IgD-negative memory B cell (primary cell): Measurements from ENCODE around the gene ULBP3. TPM values are rescaled to one million over a fixed set of nuclear protein-coding genes. Genes with fewer than 3 reads are reported as not detected.

Experiments
- H3K27ac Mint-ChIP-seq, 3 donors: one replicate each; pipeline ENCODE4 v1.8.0; 2020 to 2022; ENCODE audit warnings: mild to moderate bottlenecking in 3 of 3, mixed read lengths in 3 of 3, moderate library complexity in 1 of 3
- H3K27me3 Mint-ChIP-seq: one replicate; pipeline ENCODE4 v1.8.0; 2021; ENCODE audit warnings: mixed read lengths
- H3K36me3 Mint-ChIP-seq: one replicate; pipeline ENCODE4 v1.8.0; 2020; ENCODE audit warnings: mild to moderate bottlenecking, mixed read lengths
- H3K4me1 Mint-ChIP-seq, 3 donors: one replicate each; pipeline ENCODE4 v1.8.0; 2020 to 2022; ENCODE audit warnings: mixed read lengths in 3 of 3, mild to moderate bottlenecking in 1 of 3
- H3K4me3 Mint-ChIP-seq, 4 donors: one replicate each; pipeline ENCODE4 v1.8.0; 2020 to 2022; ENCODE audit warnings: mild to moderate bottlenecking in 4 of 4, mixed read lengths in 4 of 4, moderate library complexity in 3 of 4
- H3K9me3 Mint-ChIP-seq, 3 donors: one replicate each; pipeline ENCODE4 v1.8.0; 2020 to 2021; ENCODE audit warnings: mixed read lengths in 3 of 3, mild to moderate bottlenecking in 1 of 3
- polyA plus RNA-seq: library from polyadenylated mRNA; unstranded; fragments of 300-500 nt; fragmentation: Illumina TruSeq; gene quantifications from one replicate; pipeline ENCODE4 v1.2.3, GENCODE V29; 2021

The ULBP3 gene
- polyA plus RNA-seq, 1 donor from 2014 or later, result 1.1 TPM

DNA sequence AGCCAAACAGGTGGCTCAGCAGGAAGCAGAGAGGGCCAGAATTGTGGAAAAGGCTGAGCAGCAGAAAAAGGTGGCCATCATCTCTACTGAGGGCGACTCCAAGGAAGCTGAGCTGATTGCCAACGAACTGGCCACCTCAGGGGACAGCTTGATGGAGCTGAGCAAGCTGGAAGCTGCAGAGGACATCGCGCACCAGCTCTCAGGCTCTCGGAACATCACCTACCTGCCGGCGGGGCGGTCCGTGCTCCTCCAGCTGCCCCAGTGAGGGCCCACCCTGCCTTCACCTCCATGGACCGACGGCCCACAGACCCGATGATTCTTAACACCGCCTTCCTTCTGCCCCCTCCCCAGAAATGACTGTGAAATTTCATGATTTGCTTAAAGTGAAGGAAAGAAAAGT is 25.8 kb downstream of the ULBP3 start:
- Mint-ChIP-seq H3K36me3 (peaks cover 2% of the 10 kb centered on the region), H3K27ac (peak overlapping the region in 1 of 3 donors; percentile 33), H3K27me3 (peaks cover 42% of the 10 kb centered on the region), H3K4me3 (no peak overlapping the region), H3K4me1 (peaks cover 0 to 2% (median 0%) of the 10 kb centered on the region in 3 donors), H3K9me3 (peaks cover 0 to 2% (median 0%) of the 10 kb centered on the region in 3 donors)

DNA sequence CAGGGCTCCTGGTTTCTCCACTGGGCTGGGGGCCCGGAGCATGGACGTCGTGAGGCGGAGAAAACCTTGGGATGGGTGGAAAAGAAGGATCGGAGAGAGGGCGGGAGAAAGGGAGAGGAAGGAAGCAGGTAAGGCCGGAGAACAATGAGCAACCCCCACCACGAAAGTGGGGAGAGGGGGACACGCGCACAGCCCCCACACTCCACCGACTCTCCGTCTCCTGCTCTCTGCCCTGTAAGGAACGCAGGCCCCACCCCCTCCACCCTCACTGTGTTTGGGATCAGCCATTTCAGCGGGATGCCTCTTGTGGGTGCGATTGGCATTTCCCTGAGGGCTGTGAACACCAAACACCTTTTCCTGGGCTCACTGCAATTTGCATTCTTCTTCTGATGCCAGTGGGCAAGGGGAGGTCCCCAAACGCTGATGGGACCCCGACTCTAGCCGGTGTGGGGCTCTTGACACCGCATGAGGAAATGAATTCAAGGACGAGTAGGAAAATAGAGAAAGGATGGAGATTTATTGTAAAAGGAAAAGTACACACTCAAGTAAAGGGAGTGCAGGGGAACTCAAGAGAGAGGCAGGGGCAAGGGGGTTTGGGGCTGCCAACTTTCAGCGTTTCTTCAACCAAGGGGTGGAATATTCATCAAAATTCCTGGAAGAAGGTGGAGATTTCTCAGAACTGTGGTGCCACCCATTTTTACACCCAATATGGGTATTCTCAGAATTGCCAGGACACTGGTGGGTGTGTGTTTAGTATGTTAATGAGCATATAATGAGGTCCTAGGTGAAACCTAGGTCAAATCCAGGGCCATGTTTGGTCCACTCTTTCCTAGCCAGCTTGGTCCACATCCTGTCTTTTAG is 30.5 kb downstream of the ULBP3 start:
- Mint-ChIP-seq H3K27me3 (peaks cover 54% of the 10 kb centered on the region), H3K9me3 (peaks cover 0 to 4% (median 0%) of the 10 kb centered on the region in 3 donors), H3K27ac (no peak overlapping the region), H3K4me3 (peak overlapping the region in 1 of 4 donors; percentile 49), H3K4me1 (peaks cover 6 to 9% (median 7%) of the 10 kb centered on the region in 3 donors), H3K36me3 (peaks cover 2% of the 10 kb centered on the region)

DNA sequence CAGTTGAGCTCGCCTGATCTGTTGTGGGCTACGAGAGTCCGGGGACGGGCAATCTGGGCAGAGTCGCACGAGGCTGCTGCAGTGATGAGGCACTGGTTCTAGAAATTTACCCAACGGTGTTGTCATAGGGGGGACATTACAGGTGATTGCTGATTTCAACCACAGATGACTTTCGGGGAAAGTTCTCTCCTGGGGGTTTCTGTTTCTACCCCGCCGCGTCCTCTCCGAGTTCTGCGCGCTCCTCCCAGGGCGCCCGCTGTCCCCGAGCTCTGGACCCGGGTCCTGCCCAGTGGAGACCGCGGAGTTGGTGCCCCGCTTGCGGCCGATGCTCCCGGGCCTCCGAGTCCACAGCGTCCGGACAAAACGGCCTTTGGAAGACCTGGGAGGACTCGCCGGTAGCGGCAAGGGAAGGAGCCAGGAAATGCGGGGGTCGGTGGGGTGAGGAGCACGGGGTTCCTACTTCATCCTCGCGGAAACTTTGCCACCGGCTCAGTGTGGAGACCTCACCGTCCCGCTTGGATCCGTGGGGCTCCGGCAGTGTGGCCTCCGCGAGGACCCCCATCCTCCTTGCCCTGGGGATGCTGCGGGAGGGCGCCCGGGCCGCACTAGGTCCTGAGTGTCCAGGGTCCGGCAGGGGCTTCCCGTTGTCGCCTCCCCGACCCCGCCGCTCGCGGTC is 31.3 kb downstream of the ULBP3 start:
- Mint-ChIP-seq H3K36me3 (peaks cover 2% of the 10 kb centered on the region), H3K4me3 (peak overlapping the region in 3 of 4 donors; percentile 47 to 89 (median 72)), H3K27ac (no peak overlapping the region), H3K27me3 (peaks cover 54% of the 10 kb centered on the region), H3K4me1 (peaks cover 6 to 9% (median 7%) of the 10 kb centered on the region in 3 donors), H3K9me3 (peaks cover 0 to 4% (median 0%) of the 10 kb centered on the region in 3 donors)

DNA sequence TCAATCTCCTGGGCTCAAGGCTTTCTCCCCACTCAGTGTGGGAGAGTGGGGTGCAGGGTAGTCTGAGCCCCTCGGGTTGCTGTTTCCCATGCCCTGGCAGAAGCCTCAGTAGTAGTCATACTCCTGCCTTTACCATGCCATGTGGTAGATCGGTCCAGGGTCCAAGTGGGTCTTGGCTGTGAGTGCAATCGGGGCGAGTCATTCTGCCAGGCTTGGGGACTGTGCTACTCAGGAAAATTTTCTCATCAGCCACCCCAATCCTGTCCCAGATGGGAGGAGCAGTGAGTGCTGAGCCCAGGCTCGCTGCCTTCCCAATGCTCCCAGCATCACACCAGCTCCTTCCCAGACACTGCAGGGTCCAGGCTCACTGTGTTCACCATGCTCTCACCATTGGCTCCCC is 32.8 kb downstream of the ULBP3 start:
- Mint-ChIP-seq H3K27ac (no peak overlapping the region), H3K4me3 (no peak overlapping the region), H3K27me3 (peaks cover 48% of the 10 kb centered on the region), H3K36me3 (peaks cover 4% of the 10 kb centered on the region), H3K4me1 (peaks cover 6 to 9% (median 7%) of the 10 kb centered on the region in 3 donors), H3K9me3 (peaks cover 0 to 4% (median 0%) of the 10 kb centered on the region in 3 donors)

DNA sequence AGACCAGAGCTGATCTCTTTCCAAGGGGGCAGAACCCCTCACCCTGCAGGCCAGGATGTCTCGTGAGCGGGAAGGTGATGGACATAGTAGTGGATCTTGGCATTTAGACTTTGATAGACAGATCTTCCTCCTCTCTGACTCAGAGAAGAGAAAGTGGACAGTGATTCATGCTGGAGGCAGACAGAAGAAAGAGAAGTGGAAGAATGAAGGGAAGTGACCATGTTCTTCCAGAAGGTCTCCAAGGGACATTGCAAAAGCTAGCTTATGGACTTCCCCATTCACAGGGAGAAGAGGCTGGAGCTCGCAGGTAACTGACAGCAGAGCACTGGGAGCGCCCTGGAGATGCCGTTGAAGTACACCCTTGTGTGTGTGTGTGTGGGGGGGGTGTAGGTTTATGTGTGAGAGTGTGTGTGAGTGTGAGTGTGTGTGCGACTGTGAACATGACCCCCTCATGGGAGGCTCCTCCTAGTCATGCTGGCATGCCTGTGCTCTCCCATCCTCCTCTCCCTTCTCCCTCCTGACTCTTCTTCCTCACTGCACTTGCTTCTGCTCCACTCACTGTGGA is 35.6 kb downstream of the ULBP3 start:
- no peak overlapping the region for H3K4me3 Mint-ChIP-seq
- peaks cover 12 to 19% (median 17%) of the 10 kb centered on the region in 3 donors for H3K4me1 Mint-ChIP-seq
- H3K27me3 Mint-ChIP-seq, result peaks cover 30% of the 10 kb centered on the region
- H3K27ac Mint-ChIP-seq, result no peak overlapping the region
- H3K9me3 Mint-ChIP-seq, result peaks cover 0 to 3% (median 0%) of the 10 kb centered on the region in 3 donors
- H3K36me3 Mint-ChIP-seq, result peaks cover 2% of the 10 kb centered on the region

DNA sequence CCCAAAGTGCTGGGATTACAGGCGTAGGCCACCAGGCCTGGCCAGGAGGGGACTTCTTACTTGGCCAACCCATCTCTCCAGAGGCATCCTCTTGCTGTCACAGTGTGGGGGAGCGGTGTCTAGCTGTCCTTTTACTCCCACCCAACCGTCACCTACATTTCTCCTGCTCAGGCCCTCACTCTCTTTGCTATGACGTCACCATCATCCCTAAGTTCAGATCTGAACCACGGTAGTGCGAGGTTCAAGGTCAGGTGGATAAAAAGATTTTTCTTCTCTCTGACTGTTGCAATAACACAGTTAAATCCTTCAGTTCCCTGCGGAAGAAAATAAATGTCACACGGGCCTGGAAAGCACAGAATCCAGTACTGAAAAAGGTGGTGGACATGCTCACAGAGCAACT is 36.3 kb downstream of the ULBP3 start:
- peaks cover 2% of the 10 kb centered on the region for H3K36me3 Mint-ChIP-seq
- no peak overlapping the region for H3K4me3 Mint-ChIP-seq
- H3K9me3 Mint-ChIP-seq, result peaks cover 0 to 3% (median 0%) of the 10 kb centered on the region in 3 donors
- peaks cover 12 to 19% (median 18%) of the 10 kb centered on the region in 3 donors for H3K4me1 Mint-ChIP-seq
- H3K27ac Mint-ChIP-seq, result no peak overlapping the region
- H3K27me3 Mint-ChIP-seq, result peaks cover 31% of the 10 kb centered on the region

DNA sequence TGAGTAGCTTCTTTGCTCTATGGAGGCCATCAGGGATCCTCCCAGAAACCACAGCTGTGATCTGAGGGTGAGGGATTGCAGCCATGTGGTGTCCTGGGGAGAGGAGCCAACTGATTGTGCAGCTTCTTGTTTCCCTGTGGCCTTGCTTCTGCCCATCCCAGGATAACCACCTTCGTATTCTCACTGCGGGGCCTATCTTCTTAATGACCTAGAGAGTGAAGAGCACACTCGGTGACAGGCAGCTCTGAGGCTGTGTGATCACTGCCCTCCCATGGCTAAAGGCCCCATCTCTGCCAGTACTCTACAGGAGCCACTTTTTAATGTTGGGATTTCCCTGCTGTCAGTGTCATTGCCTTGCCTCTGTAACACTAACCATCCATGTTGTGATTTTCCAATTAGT is 38.3 kb downstream of the ULBP3 start:
- peaks cover 8 to 13% (median 13%) of the 10 kb centered on the region in 3 donors for H3K4me1 Mint-ChIP-seq
- peak overlapping the region in 1 of 3 donors; percentile 39 for H3K27ac Mint-ChIP-seq
- H3K36me3 Mint-ChIP-seq, result peaks cover 2% of the 10 kb centered on the region
- H3K9me3 Mint-ChIP-seq, result no peaks in the 10 kb centered on the region
- H3K4me3 Mint-ChIP-seq, result no peak overlapping the region
- H3K27me3 Mint-ChIP-seq, result peaks cover 23% of the 10 kb centered on the region

DNA sequence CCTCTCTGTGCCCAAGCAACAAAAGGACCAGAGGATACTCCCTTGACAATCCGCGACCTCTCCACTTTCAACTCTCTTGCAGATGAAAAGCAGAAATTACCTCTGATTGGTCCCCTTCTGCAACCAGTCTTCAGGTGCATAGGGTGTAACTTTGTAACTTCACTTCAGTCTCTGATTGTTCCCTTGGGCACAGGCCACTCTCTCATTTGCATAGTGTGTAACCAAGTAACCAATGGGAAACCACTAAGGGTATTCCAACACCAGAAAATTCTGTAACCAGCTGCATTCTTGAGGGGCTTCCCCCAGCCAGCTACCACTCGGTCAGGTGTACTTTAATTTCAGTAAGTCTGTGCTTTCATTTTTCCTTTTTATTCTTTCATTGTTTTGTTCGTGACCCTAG is 39.2 kb downstream of the ULBP3 start:
- Mint-ChIP-seq H3K36me3 (peaks cover 2% of the 10 kb centered on the region), H3K4me3 (peak overlapping the region; percentile 1 to 43 (median 34)), H3K4me1 (peaks cover 12 to 19% (median 18%) of the 10 kb centered on the region in 3 donors), H3K9me3 (peaks cover 0 to 2% (median 0%) of the 10 kb centered on the region in 3 donors), H3K27me3 (peaks cover 28% of the 10 kb centered on the region), H3K27ac (peak overlapping the region in 2 of 3 donors; percentile 6 to 39)

DNA sequence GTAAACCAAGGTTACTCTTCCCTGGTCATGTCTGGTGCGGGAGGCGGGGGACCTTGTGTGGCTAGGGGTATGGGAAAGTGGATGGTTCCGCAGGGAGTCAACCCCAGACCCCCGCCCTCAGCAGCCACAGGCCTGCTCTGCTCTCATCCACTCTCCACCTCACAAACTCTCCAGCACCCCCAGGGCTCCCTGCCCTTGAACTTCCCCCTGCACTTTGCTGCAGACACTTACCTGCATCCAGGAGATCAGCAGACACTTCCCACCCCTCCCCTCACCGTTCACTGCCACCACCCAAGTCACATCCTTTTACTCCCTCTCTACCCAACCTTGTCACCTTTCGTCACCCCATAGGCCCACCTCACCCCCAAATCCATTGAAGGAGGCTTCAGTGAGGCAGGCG is 39.6 kb downstream of the ULBP3 start:
- peak overlapping the region in 3 of 4 donors; percentile 31 to 43 (median 38) for H3K4me3 Mint-ChIP-seq
- peaks cover 27% of the 10 kb centered on the region for H3K27me3 Mint-ChIP-seq
- peaks cover 2% of the 10 kb centered on the region for H3K36me3 Mint-ChIP-seq
- H3K4me1 Mint-ChIP-seq, result peaks cover 12 to 20% (median 18%) of the 10 kb centered on the region in 3 donors
- peak overlapping the region in 1 of 3 donors; percentile 6 for H3K27ac Mint-ChIP-seq
- H3K9me3 Mint-ChIP-seq, result peaks cover 0 to 2% (median 0%) of the 10 kb centered on the region in 3 donors

DNA sequence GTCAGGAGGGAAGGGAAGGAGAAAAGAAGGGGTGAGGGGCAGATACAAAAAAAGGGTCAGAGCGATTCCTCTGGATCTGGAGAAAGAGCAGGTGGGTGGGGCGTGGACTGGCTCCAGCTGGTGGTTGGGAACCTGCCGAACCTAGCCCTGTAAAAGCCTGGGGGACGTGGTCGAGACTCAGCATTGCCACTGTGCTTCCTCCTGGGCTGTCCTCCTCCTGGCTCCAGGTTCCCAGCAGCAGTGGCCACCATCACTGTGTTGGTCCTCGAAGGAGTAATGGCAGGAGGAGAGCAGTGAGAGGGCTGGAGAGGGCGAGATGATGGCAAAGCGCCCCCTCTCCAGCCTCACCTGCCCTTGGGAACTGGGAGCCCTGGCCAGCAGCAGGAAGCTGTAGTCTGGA is 40.1 kb downstream of the ULBP3 start:
- Mint-ChIP-seq H3K4me3 (no peak overlapping the region), H3K36me3 (peaks cover 2% of the 10 kb centered on the region), H3K9me3 (peaks cover 0 to 2% (median 0%) of the 10 kb centered on the region in 3 donors), H3K4me1 (peaks cover 12 to 20% (median 18%) of the 10 kb centered on the region in 3 donors), H3K27ac (no peak overlapping the region), H3K27me3 (peaks cover 27% of the 10 kb centered on the region)

DNA sequence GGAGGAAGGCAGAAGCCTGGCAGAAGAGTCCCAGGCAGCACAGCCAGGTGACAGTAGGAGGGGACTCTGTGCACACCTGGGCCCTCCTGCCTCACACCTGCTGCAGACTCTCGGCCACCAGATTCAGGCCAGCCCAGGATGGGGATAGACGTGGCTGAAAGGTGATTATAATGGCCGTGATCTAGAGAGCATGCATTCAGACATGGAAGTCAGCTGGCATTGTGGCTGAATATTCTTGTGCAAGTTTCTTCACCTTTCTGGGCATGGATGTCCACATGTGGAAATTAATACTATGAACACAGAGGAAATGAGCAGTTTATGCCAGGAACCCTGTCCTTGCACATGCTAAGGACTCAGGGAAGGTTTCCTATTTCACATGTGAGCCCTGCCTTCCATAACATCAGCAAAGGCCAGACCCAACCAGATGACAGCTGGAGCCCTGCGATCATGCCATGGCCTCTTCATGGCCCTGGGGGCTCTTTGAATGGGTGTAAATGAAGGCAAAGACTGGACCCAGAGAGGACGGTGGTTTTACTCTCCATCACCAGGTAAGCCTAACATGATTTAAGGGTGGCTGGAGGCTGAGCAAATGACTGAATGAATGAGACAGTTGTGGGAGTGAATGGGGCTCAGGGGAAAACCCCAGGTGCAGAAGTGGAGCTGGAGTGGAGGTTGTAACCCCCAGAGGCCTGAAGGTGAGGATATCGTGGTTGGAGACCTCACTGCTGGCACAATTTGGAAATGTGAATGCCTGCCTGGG is 40.9 kb downstream of the ULBP3 start:
- H3K27ac Mint-ChIP-seq, result peak overlapping the region in 1 of 3 donors; percentile 39
- peaks cover 2% of the 10 kb centered on the region for H3K36me3 Mint-ChIP-seq
- H3K4me1 Mint-ChIP-seq, result peaks cover 12 to 20% (median 18%) of the 10 kb centered on the region in 3 donors
- peak overlapping the region in 2 of 4 donors; percentile 17 to 65 for H3K4me3 Mint-ChIP-seq
- H3K27me3 Mint-ChIP-seq, result peaks cover 23% of the 10 kb centered on the region
- peaks cover 0 to 2% (median 0%) of the 10 kb centered on the region in 3 donors for H3K9me3 Mint-ChIP-seq

DNA sequence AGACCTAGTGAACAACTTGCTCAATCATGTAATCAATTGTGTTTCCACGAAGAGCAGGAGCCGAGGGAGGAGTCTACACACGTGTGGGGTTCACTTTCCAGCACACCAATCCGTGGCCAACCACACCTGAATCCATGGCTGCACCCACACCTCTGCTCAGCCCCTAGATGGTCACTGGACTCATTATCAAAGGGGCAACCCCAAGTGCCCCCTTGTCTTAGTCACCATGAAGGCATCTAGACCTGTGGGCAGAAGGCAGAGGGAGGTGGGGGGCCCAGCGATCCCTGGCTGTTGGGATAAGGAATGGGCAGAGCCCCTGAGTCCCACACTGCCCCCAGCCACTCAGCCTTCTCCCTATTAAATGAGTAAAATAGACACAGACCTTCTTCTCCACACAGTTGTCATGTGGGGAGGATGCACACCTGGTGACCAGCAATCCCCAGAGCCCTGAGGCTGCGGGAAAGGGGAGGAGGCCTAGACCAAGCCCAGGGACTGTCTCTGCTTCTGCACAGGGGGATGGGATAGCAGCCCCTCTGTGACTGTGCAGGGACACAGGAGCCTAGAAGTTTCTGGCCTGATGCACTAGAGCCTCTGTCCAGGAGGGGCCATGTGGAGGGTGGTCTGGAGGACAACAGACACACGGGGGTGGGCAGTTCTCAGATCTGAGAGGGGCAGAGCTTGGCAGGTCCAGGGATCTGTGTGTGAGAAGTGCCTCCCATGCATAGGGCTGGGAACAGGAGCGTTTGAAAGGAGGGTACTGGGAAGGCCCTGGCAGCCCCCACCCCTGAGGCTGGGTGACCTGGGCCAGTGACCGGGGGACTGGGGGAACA is 41.7 kb downstream of the ULBP3 start:
- Mint-ChIP-seq H3K4me3 (peak overlapping the region in 1 of 4 donors; percentile 17), H3K9me3 (peaks cover 0 to 2% (median 0%) of the 10 kb centered on the region in 3 donors), H3K36me3 (peaks cover 2% of the 10 kb centered on the region), H3K4me1 (peaks cover 12 to 20% (median 18%) of the 10 kb centered on the region in 3 donors), H3K27ac (no peak overlapping the region), H3K27me3 (peaks cover 20% of the 10 kb centered on the region)

DNA sequence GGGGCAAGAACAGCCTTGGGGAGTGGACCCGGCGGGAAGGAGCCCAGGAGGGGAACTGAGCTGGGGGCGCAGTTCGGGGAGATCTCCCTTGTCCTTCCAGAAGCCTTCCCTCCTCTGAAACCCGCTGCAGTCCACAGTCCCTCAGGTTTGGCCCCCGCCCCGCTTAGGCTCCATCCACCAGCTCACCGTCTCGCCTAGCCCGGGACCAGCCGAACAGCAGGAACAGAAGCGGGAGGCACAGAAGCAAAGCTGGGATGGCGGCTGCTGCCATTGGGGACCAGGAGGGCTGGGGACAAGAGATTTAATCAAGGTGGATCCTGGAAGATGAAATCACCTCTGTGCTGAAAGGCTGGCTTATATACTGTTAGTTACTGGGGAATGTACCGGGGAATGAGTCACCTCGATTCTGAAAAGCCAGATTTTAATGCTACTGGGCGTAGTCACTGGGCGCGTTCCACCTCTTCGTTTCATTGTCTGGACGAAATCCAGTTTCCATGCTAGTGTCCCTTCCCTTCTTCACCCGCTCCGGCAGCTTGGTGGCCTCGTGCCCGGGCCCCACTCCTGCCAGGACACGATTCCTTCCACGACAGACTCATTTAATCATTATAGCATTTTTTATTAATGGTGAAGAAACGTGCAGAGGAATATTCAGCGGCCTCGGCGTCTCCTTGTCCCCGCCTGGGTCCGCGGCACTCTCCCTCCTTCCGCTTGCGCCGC is 43.6 kb downstream of the ULBP3 start, which contains the start of gene RAET1L:
TSS of gene RAET1L (minus strand) at position 332 of the 717 bp plus-strand sequence. CDS start at position 271, 61 bp downstream.
- H3K4me1 Mint-ChIP-seq, result peaks cover 12 to 18% (median 18%) of the 10 kb centered on the region in 3 donors
- H3K27me3 Mint-ChIP-seq, result peaks cover 20% of the 10 kb centered on the region
- no peak within 1 kb of the TSS for H3K27ac Mint-ChIP-seq
- no peaks in the 10 kb centered on the region for H3K36me3 Mint-ChIP-seq
- H3K9me3 Mint-ChIP-seq, result peaks cover 0 to 2% (median 0%) of the 10 kb centered on the region in 3 donors
- H3K4me3 Mint-ChIP-seq, result peak within 1 kb of the TSS in 3 of 4 donors; percentile 46 to 75 (median 57)
